ENCODE results near the gene CPA2. TPM values are rescaled to one million over a fixed set of nuclear protein-coding genes. Genes with fewer than 3 reads are reported as not detected.
"Not testable (repeated sequence)": the region's sequence is repeated elsewhere in the genome, so short reads cannot be mapped to it uniquely, and the experiment has no call there.

CPA2 gene
- total RNA-seq, 1 donor from 2014 or later, result not detected

DNA sequence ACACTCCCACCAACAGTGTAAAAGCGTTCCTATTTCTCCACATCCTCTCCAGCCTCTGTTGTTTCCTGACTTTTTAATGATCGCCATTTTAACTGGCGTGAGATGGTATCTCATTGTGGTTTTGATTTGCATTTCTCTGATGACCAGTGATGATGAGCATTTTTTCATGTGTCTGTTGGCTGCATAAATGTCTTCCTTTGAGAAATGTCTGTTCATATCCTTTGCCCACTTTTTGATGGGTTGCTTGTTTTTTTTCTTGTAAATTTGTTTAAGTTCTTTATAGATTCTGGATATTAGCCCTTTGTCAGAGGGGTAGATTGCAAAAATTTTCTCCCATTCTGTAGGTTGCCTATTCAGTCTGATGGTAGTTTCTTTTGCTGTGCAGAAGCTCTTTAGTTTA is 17.0 kb upstream of the CPA2 start:
- not testable (repeated sequence) for FAIRE-seq; DNase-seq (ENCODE audit: low spot score in 2 of 2)

DNA sequence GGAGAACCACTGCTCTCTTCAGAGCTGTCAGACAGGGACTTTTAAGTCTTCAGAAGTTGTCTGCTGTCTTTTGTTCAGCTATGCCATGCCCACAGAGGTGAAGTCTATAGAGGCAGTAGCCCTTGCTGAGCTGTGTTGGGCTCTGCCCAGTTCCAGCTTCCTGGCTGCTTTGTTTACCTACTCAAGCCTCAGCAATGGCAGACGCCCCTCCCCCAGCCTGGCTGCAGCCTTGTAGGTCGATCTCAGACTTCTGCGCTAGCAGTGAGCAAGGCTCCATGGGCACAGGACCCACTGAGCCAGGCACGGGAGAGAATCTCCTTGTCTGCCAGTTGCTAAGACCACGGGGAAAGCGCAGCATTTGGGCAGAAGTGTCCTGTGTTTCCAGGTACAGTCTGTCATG is 12.1 kb upstream of the CPA2 start:
- FAIRE-seq, result no peak
- DNase-seq (ENCODE audit: low spot score in 2 of 2), result no peak

DNA sequence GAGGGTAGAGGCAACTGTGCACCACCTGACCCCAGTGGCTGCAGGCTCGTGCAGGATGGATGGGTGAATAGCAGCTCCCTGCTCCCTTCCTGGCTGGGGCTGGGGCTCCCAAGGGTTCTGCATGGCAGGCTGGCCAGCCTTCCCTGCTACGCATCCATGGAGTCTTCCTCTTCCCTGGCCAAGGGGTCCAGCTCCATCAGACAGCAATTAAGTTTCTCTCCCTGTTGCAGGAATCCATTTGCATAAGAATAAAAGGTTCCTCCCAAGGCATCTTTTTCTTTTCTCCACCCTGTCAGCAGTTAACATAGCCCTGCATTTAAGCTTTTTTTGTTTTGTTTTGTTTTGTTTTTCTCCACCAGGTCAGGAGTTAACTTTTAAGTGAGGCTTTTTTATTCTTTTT is 10.0 kb upstream of the CPA2 start:
- DNase-seq (ENCODE audit: low spot score in 2 of 2) (no peak), FAIRE-seq (no peak)

DNA sequence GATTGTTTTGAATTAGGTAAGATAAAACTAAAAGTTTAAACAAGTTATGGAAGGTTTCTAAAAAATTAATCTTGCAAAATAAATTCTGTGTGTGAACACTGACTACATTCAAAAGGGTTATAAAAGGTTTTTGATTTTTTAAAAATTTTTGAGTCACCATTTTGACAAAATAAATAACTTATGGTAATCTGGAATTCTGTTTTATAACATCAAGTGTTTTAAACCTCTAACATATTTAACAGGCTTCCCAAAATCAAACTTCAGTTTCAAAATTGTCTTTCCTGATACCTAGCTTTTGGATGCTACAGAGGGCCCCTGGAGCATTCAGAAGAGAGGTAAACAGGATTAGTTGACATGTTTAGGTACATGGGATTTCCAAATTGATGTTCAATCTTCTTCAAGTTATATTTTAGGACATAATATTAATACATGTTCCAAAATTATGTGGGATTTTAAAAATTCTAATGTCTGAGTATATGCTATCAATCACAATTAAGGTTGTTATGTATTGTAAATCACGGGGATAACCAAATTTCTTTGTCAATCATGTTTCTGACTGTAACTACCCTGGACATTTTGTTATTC is 8.1 kb upstream of the CPA2 start:
- FAIRE-seq, result no peak
- no peak for DNase-seq (ENCODE audit: low spot score in 2 of 2)

DNA sequence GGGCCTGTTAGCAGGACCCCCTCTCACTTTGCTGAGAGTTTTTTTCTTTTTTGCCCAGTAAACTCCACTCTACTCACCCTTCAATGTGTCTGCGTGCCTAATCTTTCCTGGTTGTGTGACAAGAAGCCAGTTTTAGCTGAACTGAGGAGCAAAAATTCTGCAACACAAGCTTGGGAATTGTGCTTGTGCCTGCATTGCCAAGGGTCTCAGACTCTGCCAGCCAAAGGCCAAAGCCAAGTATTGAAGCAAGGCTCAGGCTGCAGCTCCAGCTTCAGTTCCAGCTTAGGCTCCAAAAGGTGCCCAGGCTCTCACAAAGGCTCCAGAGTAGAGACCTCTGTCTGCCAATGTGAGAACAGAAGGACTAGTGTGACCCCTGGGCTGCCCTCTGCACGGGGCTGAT is 4.2 kb upstream of the CPA2 start:
- FAIRE-seq (no peak), DNase-seq (ENCODE audit: low spot score in 2 of 2) (no peak)

DNA sequence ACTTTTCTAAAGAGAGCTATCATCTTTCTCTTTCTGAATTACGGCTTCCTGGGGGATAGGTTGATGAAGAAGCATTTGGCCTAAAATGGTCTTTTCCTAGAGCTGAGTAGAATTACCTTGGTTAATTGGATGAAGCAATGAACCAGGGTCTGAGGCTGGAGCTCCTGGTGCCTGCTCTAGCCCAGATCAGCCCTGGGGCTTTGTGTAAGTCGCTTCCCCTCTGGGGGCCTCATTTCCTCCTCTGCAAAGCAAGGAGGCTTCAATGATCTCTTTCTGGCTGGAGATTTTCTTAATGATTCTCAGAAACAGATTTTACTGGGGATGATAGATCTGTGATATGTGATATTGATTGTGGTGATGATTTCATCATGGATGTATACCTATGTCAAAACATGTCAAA is 3.5 kb upstream of the CPA2 start:
- FAIRE-seq, result no peak
- no peak for DNase-seq (ENCODE audit: low spot score in 2 of 2)

DNA sequence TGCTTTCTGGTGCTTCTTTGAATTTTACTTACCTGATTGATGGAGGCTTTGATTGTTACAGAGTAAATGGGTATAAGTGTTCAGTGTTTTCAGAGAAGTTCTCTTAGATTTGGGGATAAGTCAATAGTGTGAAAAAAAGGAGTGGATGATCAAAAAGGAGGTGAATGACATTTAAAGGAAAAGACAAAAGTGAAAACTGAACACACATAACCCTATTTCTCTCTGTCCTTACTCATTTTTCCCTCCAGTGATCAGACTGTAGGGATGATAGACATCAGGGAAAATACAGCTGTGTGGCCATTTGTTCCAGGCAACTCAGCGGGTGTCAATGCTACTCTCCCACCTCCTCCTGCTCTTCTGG is 278 bp downstream of the CPA2 start:
- DNase-seq (ENCODE audit: low spot score in 2 of 2) (no peak), FAIRE-seq (no peak)

DNA sequence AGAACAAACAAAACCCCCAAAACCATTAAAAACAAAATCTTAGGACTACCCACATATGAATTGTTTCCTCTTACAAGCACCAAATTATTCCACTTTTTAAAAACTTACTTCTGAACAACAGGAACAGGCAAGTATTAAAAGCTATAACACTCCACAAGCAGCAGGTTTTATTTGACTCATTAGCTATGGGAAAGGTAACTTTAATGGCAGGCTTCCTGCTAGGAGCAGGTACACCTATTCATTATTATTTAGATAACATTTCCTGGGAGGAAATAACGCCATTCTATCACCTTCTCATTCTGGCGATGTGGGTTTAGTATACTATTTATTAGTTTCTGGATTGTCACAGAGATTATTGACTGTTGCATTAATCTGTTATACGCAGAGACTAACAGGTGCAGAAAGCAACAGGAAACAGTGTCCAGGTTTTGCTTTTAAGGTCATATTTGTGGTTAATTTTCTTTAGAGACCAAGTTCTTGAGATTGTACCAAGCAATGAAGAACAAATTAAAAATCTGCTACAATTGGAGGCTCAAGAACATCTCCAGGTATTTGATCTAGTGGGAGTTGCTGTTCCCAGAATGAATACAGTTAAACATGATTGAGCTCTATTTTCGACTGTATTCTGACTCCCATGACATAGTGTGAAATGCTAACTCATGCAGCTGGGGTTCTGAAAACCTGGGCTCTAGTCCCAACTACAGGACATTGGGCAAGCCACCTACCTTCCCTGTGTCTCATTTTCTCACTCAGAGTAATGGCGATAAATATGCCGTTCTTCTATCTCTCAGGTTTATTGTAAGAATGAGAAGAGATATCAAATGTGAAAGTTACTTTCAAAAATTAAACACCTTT is 2.0 kb downstream of the CPA2 start:
- DNase-seq (ENCODE audit: low spot score in 2 of 2) (no peak), FAIRE-seq (no peak)

DNA sequence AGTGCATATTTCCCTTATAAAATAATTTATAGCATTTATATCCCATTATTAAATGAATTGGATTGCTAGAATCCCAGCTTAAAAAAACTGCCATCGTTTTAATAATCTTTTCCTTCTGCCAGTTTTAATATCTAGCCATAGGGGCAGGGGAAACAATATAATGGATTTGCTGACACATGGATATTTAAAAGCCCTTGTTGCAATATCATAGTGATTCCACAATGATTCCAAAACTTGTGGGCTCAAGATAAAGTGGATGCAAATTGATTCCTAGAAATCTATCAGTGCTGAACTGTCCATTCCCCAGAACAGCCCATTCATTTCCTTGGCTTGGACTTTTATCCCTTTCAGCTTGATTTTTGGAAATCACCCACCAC is 2.6 kb downstream of the CPA2 start:
- DNase-seq (ENCODE audit: low spot score in 2 of 2) (no peak), FAIRE-seq (no peak)

DNA sequence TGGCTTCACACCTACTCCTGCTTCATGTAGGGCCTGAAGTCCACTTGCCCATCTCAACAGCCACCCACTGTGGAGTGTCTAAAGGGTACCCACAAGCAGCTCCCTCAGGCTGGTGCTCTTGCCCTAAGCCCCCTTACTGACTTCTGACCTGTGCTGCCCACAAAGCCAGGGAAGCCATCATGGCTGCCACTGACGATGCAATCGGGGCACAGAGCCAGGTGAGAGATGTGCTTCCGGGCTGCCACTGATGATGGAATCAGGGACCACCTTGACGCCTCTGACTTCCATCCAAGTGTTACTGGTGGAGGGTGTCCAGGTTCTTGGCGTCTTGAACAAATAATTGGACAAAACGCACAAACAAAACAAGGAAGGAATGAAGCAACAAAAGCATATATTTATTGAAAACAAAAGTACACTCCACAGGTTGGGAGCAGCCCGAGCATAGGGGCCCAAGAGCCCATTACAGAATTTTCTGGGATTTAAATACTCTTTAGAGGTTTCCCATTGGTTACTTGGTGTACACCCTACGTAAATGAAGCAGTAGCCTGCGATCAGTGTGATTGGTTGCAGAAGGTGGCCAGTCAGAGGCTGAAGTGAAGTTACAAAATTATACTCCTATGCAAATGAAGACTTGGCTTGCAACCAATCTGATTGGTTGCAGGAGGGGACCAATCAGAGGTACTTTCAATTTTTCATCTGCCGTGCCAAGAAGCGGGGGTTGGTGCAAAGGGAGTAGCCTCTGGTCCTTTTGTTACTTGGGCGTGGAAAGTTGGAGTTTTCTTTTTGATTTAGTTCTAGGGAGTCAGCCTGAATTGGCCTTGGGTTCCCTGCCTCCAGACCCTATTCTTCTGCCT is 4.5 kb downstream of the CPA2 start:
- FAIRE-seq (no peak), DNase-seq (ENCODE audit: low spot score in 2 of 2) (no peak)

DNA sequence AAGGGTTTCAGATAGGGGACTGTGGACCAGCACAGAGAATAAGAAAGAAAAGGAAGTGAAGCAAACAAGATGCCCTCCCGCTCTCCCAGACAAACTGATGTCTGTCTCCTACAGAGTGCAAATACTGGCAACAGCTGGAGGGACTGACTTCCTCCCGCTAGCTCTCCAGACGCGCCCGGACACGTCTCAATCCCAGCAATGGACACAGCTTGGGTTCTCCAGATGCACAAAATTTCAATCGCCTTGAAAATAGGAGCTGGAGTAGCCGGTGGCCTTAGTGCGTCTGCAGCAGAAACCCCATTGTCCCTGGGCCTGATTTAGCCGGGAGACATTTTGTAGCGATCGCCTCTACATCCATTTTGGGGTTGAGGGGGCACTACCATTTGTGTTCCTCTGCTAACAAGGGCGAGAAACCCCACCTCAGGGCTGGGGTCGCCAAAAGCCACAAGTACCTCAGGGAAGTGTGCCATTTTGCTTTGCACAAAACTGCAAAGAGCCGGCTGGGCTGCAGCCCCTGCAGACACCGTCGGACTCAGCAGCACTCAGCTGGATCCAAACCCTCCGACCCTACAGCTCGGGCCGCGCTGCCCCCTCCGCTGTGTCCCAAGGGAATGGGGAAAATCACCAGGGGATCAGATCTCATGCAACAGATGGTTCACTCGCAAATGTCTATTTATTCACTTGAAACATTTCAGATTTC is 5.9 kb downstream of the CPA2 start:
- DNase-seq (ENCODE audit: low spot score in 2 of 2) (no peak), FAIRE-seq (no peak)

DNA sequence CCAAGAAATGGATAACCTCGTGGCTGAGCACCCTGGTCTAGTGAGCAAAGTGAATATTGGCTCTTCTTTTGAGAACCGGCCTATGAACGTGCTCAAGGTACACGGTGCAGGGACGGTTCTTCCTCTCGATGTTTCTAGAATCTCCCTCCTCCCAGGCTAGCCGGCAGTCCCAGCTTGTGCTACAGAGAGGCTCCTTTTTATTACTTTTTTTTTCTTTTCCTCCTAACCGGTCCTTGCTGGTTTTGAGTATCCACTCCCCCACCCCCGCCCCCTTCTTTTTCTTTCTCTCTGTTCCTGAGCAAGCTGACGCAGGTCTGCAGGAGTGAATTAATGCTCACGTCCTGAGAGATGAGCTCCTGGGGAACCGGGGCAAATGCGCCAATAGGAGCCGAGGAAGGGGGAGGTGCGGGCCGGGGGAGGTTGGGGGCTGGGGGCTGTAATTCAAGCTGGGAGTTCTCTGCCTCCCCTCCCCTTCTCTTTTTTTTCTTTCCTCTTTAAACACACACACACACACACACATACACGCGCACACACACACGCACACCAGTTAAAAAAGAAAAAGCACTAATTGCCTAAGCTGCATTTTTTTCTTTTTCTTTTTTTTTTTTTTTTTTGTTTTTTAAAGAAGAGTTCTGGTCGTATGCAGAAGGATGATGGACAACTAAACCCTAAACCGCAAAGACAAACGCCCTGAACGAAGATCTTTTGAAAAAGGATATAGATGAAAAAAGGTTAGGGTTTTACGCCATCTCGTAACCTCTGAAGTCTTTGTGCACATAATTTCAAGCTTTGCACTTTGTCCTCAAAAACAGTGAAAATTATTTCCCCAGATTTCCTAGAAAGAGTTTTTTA is 6.6 kb downstream of the CPA2 start:
- no peak for FAIRE-seq
- peak in 1 of 2 donors; percentile 59 for DNase-seq (ENCODE audit: low spot score in 2 of 2)

DNA sequence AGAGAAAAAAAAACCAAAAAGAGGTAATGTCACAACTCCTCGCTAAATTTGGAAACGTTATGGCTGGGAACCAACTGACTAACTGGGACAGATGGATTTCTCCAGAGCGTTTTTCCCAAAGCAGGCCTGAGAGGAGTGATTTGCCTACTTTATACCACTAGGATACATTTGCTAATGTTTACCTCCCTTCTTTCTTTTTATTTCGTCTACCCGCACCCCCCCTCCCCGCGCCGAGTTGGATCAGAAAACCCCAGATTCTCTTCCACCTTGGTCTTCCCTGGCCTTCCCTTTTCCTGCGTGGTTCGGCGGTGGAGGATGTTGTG is 7.2 kb downstream of the CPA2 start:
- FAIRE-seq (no peak), DNase-seq (ENCODE audit: low spot score in 2 of 2) (no peak)

DNA sequence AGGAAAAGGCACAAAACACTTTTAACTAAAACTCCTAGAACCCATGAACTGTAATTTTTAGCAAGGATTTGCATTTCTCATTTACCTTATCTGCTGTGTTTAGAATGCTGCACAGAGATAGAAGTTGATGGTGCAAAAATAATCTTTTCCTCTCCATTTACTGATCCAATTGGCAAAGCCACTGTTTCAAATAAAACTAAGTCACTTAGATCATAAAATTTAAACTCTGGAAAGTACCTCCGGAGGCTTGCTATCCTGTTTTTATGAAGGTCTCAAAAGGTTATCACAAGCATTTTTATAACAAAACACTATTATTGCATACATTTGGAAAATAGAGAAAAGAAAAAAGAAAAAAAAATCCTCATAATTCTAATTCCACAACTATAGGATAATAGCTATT is 7.6 kb downstream of the CPA2 start:
- no peak for FAIRE-seq

DNA sequence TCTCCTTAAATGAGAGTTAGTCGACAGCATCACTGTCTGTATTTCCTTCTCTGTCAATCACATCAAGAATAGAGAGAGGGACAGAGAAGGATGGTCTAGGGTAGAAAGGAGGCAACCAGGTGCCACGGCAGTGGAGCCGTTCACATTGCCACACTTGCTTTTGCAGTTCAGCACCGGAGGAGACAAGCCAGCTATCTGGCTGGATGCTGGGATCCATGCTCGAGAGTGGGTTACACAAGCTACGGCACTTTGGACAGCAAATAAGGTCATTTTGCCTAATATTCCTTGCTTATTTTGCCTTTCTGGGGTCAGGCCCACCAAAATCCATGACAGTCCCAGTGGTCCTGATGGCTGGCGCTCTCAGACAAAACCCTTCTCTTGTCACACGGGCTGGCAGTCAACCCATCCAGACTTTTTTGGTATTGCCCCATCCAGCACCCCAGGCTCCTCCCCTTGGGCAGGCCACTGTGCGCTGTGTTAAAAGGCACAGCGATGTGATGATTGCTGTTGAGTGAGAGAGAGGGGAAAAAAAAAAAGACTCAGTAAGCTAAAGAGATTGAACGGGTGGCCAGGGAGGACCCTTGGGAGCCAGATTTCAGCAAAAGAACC is 8.4 kb downstream of the CPA2 start:
- DNase-seq (ENCODE audit: low spot score in 2 of 2) (no peak), FAIRE-seq (no peak)

More for the DNA sequence above, 7.6 kb downstream of the CPA2 start:
- no peak for DNase-seq (ENCODE audit: low spot score in 2 of 2)

DNA sequence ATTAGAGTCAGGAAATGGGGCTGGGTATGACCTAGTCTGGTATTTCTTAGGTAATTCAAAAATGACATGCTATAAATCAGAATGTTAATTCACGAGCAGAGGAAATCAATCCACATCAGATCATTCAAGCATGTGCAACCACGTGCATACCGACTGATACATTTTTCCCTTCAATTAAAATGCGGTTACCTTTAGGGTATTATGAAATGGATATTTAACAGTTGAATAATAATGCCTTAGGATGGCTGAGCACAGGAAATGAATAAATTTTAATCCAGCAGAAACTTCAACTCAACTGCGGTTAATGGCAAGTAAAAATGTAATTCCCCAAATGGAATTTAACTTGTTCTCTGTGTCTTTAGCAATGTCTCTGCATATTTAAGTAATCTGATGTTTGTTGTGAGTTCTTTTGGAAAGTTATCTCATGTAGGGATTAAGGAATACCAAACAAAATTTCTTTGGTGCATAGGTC is 9.2 kb downstream of the CPA2 start:
- FAIRE-seq, result no peak
- no peak for DNase-seq (ENCODE audit: low spot score in 2 of 2)

DNA sequence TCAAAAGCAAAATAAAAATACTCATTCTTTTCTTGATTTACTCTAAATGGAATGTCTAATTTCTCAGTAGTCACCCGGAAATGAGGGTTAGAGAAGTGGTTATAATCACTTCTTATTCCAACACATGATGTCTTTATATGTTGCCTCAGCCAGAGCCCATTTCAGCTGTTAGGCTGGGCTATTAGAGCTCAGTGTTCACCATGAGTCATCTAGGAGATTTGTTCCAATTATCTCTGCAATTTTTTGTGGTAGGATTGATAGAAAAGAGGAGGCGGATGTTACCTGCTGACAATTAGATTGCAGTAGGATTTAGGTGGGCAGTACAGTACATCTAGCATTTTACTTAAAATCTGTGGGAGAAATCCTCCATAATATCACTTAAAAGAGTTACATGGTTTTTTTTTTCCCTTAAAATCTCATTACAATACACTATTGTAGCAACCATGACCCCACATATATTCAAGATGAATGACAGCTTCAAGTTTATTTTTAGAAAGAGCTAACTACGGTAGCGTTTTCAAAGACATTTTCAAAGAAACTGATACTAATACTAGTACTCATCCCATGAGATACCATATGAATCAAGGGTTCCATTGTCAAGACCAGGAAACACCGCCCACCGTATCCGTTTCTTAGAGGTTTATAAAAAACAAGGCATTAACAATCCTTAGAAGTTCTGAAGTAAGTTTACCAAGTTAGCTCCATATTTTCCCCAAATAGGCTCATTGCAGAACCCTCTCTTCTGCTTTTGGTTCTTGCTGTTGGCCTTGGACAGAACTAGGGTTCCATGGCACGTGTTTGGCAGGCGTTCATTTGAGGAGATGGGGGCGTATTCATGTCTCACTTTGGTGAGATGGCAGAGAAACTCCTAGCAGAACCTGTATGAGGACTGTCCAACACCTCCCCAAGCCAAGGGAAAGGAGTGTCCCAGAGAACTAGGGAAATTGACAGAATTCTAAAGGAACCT is 10.4 kb downstream of the CPA2 start:
- no peak for FAIRE-seq
- no peak for DNase-seq (ENCODE audit: low spot score in 2 of 2)
